Upper lobe of right lung (tissue), 1 donor: ENCODE measurements around the gene SLX4IP. TPM values are rescaled to one million over a fixed set of nuclear protein-coding genes. Genes with fewer than 3 reads are reported as not detected.

Source experiments
- ATAC-seq: fragments of 200-7000 bp; cut with Tn5 transposase; one replicate; pipeline ENCODE4 v1.9.1; 2020; ENCODE audit warnings: mild to moderate bottlenecking, moderate library complexity
- DNase-seq: peaks from one replicate; pipeline ENCODE4 v3.0.0-alpha.2; 2020
- H3K27ac ChIP-seq: fragments of 200-600 bp; one replicate; pipeline ENCODE4 v1.8.0; 2022
- H3K27me3 ChIP-seq: fragments of 200-600 bp; one replicate; pipeline ENCODE4 v1.8.0; 2022; ENCODE audit warnings: mild to moderate bottlenecking
- H3K36me3 ChIP-seq: fragments of 200-600 bp; one replicate; pipeline ENCODE4 v1.8.0; 2022
- H3K4me1 ChIP-seq: fragments of 200-600 bp; one replicate; pipeline ENCODE4 v1.8.0; 2022
- H3K4me3 ChIP-seq: fragments of 200-600 bp; one replicate; pipeline ENCODE4 v1.8.0; 2022; ENCODE audit warnings: mild to moderate bottlenecking
- H3K9me3 ChIP-seq: fragments of 200-600 bp; one replicate; pipeline ENCODE4 v1.8.0; 2022
- CTCF ChIP-seq: fragments of 200-600 bp; IDR thresholded peaks from one replicate; pipeline ENCODE4 v1.8.0; 2022; ENCODE audit warnings: antibody characterized with exemption
- intact Hi-C: fragments of 100-400 bp; cut with DNase I; formaldehyde crosslinking; loops from one replicate; pipeline ENCODE4 v1.11.0; 2022
- total RNA-seq: library from RNA; stranded (reverse); fragmentation: NEBNext Ultra II Directional; extraction: Animal tissue kit (Norgen Biotek cat#: 25700); gene quantifications from one replicate; pipeline ENCODE4 v1.2.1, GENCODE V29; 2021
- donor health status: DM: no; HTN: yes; CAD: no; lungs with severe emphysema.

The SLX4IP gene
- total RNA-seq, 1 donor from 2014 or later: 5.4 TPM

GRCh38 chr20:10520528-10520927 is 85.4 kb downstream of the SLX4IP start:
- Histone ChIP-seq H3K4me1 (peaks cover 13% of the 10 kb centered on the region), H3K27me3 (no peaks in the 10 kb centered on the region), H3K36me3 (no peaks in the 10 kb centered on the region), H3K4me3 (no peak overlapping the region), H3K9me3 (no peaks in the 10 kb centered on the region), H3K27ac (no peak overlapping the region)
- no peak for TF ChIP-seq CTCF
- intact Hi-C loops: no loop called here
- DNase-seq: no peak
- no peak for ATAC-seq

DNA sequence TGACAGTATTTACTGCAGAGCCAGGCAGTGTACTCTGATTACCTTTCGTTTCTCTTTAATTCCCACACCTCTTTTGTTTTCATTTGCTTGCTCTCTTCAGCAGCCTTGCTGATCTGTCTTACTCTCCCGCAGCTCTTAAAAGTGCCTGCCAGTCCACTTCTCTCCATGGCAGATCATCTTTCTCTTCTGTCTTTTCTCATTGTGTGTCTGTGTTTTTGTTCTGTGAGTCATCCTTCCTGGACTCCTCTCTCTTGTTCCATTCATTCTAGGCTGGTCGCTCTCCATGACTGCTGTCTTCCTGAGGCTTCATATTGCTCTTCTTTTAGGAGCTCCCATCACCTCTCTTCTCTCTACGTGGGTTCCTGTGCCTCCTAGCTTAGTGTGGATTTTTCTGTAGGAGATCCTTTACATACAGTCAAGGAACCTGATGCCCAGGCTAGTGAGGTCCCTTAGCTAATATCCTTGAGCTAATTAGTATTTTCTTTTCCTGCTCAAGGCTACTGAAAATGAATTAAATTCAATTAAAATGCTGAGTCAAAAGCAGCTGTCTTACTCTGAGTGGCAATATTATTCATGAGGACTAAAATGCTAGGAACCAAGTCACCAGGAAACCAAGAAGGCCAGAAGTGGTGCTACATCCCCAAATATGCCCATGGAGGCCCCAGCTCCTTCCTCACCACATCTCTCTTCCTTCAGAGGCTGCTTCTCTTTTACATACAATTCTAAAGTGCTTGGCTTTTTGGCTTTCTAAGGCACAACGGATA is 86.1 kb downstream of the SLX4IP start:
- no peak overlapping the region for H3K4me3 ChIP-seq
- DNase-seq (no peak), ATAC-seq (no peak)
- no peak overlapping the region for H3K27ac ChIP-seq
- no peaks in the 10 kb centered on the region for H3K27me3 ChIP-seq
- H3K36me3 ChIP-seq: no peaks in the 10 kb centered on the region
- no peaks in the 10 kb centered on the region for H3K9me3 ChIP-seq
- H3K4me1 ChIP-seq: peaks cover 13% of the 10 kb centered on the region
- intact Hi-C loops: no loop called here
- TF ChIP-seq CTCF: no peak

GRCh38 chr20:10521836-10522235 is 86.7 kb downstream of the SLX4IP start:
- no peak overlapping the region for H3K27ac ChIP-seq
- H3K4me1 ChIP-seq: peaks cover 13% of the 10 kb centered on the region
- H3K4me3 ChIP-seq: no peak overlapping the region
- DNase-seq (no peak), ATAC-seq (no peak)
- intact Hi-C loops: no loop called here
- TF ChIP-seq CTCF: no peak
- H3K27me3 ChIP-seq: no peaks in the 10 kb centered on the region
- H3K36me3 ChIP-seq: no peaks in the 10 kb centered on the region
- H3K9me3 ChIP-seq: no peaks in the 10 kb centered on the region

GRCh38 chr20:10522328-10522727 is 87.2 kb downstream of the SLX4IP start:
- no peak for TF ChIP-seq CTCF
- H3K36me3 ChIP-seq: no peaks in the 10 kb centered on the region
- H3K27me3 ChIP-seq: no peaks in the 10 kb centered on the region
- H3K4me1 ChIP-seq: peaks cover 13% of the 10 kb centered on the region
- ATAC-seq (no peak), DNase-seq (no peak)
- intact Hi-C loops: no loop called here
- H3K27ac ChIP-seq: no peak overlapping the region
- no peak overlapping the region for H3K4me3 ChIP-seq
- H3K9me3 ChIP-seq: no peaks in the 10 kb centered on the region

DNA sequence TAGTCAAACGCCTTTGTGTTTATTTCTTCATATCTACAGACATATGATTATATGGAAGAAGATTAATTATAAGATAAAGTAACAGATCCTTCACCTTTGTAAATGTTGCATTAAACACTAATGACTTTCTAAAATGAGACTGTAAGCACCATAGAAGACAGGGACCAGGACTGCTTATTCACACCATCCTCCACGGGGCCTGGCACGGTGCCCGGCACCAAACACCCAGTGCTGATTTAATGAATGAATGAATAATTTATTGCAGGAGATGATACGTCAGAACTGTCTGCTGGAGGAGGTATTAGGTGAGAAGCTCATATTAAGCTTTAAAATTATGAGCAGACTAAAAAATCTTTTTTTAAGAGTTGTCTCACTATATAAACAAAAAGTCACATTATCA is 88.3 kb downstream of the SLX4IP start:
- no peak for DNase-seq
- peaks cover 13% of the 10 kb centered on the region for H3K4me1 ChIP-seq
- no peak overlapping the region for H3K27ac ChIP-seq
- no peak overlapping the region for H3K4me3 ChIP-seq
- intact Hi-C loops: no loop called here
- ATAC-seq: no peak
- no peaks in the 10 kb centered on the region for H3K27me3 ChIP-seq
- no peak for TF ChIP-seq CTCF
- no peaks in the 10 kb centered on the region for H3K36me3 ChIP-seq
- no peaks in the 10 kb centered on the region for H3K9me3 ChIP-seq
